HG03103 (cell line): Measurements from ENCODE around the gene SCUBE1.

ENCODE experiments used
- ATAC-seq: cut with Tn5 transposase; IDR thresholded peaks from one replicate; pipeline ENCODE4 v1.9.1; 2021; ENCODE audit warnings: low read depth; ENCODE audit not compliant: unreplicated experiment

The SCUBE1 gene

GRCh38 chr22:43207386-43207785, 135.8 kb downstream of the SCUBE1 start:
- no peak for ATAC-seq

- ATAC-seq: no peak
Measured at GRCh38 chr22:43206509-43207161, 136.5 kb downstream of the SCUBE1 start.

GRCh38 chr22:43205748-43206508, 137.2 kb downstream of the SCUBE1 start:
- ATAC-seq: no peak

GRCh38 chr22:43205261-43205691, 137.9 kb downstream of the SCUBE1 start:
- no peak for ATAC-seq

DNA sequence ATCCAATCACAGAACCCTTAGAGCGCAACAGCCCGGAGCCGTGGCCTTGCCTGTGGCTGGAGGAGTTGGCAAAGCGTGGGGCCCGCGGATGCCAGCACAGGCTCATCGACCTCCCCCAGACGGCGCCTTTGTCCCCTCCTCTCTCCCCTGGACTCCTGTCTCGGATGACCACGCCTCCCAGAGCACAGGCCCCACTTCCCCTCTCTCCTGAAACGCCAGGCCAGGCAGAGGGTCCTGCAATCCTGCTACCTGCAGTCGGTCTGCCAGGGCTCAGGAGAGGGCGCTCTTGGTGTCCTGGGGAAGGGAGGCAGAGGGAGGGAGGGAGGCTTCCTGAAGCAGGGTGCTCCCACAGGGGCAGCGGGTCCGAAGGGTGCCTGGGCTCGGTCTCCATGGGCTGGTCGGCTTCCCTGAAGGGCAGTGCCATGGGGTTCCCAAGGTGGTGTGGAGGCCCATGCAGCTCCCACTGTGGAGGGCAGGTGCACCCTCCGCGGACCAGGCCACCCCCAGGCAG, 139.6 kb downstream of the SCUBE1 start:
- no peak for ATAC-seq

DNA sequence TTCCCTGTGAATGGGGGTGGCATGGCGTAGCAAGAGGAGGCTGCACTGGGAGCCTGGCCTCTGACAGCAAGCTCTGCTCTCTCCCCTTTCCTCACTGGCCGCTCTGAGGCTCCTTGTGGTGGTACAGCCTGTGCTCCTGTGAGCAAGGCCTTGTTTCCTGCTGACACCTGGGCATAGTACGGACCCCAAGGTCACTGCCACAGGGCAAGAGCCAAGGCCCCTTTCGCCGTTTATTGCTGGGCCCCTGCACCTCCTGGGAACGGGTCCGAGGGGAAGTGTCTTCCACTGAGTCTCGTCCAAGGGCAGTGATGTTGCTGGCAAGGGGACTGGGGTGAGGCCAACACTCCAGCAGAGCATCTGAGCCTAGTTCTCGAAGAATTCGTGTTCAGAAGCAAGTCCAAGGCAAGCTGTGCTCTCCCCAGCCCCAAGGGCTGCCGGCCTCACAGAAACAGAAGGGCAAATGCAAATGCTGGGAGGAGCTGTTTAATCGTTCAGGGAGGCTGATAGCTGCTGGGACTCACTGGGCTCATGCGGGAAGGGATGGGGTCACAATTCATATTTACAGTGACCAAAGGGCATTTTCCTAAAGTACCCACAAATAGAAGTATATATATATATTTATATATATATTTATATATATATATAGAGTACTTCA, 140.3 kb downstream of the SCUBE1 start:
- ATAC-seq: no peak

DNA sequence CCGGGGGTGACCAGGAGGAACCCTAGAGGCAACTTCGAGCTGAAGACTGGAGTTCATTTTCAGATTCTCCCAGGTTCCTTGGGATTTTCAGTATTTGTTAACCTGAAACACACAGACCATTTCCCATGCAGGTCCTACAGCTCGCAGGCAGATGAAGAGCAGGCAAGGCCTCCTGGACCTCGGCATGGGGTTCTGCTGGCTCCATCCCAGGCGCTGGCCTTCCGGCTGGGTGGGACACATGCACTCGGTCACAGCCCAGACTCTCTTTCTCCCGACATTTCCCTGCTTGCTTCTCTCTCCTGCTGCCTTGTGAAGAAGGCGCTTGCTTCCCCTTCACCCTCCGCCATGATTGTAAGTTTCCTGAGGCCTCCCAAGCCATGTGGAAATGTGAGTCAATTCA, 140.8 kb downstream of the SCUBE1 start:
- ATAC-seq: no peak

DNA sequence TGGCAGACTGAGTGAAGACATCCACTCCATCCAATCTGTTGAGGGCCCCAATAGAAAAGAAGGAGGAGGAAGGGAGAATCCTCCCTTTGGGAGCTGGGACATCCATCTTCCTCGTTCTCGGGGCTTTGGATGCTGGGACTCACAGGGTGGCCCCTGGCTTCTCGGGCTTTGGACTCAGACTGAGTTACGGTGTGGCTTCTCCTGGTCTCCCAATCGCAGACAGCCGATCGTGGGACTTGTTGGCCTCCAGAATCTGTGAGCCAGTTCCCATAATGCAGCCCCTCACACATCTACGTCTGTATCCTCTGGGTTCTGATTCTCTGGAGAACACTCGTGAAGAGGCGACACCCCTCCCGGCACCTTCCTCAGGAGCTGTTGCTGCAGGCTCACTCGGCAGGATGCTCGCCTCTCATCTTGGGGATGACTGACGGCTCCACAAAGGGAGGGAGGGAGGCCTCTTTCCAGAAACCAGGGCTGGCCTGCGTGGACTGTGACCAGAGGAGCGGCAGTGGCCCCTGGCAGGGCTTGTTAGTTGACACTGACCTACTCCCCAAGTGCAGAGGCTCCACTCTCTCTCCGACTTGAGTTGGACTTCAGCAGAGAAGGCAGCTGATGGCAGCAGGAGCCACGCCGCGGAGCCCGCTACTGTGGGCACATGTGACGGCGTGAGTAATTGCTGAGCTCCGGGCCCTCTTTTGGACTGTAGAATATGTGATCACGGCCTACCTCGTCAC, 141.5 kb downstream of the SCUBE1 start:
- no peak for ATAC-seq

DNA sequence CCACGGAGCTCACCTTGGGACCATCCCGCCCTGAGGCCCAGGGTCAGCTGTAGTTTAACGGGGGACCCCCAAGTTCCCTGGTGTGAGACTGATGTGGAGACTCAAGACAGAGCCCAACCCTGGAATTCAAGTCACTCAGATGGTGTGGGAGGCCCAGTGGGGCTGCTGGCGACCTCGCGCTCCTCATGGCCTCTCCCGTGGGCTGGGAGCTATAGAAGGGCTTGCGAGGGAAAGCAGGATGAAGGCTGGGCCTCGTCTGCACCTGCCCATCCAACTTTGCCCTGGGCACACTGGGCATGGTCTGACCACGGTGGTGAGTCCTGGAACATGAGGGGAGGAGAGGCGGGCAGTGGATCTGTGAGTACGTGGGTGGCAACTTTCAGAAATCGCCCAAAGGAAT, 142.6 kb downstream of the SCUBE1 start:
- no peak for ATAC-seq

GRCh38 chr22:43200031-43200430, 143.1 kb downstream of the SCUBE1 start:
- no peak for ATAC-seq

- ATAC-seq: no peak
Measured at GRCh38 chr22:43199541-43199940, 143.6 kb downstream of the SCUBE1 start.

DNA sequence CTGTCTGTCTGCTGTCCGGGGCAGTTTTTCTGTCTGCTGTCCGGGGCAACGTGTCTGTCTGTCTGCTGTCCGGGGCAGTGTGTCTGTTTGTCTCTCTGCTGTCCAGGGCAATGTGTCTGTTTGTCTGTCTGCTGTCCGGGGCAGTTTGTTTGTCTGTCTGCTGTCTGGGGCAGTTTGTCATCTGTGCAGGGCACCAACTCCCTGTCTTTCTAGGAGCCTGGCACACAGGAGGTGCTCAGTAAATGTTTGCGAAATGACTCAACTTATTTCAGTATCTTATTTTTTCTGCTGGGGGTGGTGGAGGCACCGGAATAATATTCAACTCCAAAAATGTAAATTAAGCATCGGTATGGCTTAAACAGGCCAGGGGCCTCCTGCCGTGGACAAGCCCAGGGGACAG, 144.2 kb downstream of the SCUBE1 start:
- ATAC-seq: no peak

- ATAC-seq: no peak
Measured at GRCh38 chr22:43198126-43198525, 145.0 kb downstream of the SCUBE1 start.

- no peak for ATAC-seq
Measured at GRCh38 chr22:43197271-43197941, 145.8 kb downstream of the SCUBE1 start.

- no peak for ATAC-seq
Measured at GRCh38 chr22:43191831-43192230, 151.3 kb downstream of the SCUBE1 start.

GRCh38 chr22:43188829-43189545, 154.2 kb downstream of the SCUBE1 start:
- ATAC-seq: no peak

DNA sequence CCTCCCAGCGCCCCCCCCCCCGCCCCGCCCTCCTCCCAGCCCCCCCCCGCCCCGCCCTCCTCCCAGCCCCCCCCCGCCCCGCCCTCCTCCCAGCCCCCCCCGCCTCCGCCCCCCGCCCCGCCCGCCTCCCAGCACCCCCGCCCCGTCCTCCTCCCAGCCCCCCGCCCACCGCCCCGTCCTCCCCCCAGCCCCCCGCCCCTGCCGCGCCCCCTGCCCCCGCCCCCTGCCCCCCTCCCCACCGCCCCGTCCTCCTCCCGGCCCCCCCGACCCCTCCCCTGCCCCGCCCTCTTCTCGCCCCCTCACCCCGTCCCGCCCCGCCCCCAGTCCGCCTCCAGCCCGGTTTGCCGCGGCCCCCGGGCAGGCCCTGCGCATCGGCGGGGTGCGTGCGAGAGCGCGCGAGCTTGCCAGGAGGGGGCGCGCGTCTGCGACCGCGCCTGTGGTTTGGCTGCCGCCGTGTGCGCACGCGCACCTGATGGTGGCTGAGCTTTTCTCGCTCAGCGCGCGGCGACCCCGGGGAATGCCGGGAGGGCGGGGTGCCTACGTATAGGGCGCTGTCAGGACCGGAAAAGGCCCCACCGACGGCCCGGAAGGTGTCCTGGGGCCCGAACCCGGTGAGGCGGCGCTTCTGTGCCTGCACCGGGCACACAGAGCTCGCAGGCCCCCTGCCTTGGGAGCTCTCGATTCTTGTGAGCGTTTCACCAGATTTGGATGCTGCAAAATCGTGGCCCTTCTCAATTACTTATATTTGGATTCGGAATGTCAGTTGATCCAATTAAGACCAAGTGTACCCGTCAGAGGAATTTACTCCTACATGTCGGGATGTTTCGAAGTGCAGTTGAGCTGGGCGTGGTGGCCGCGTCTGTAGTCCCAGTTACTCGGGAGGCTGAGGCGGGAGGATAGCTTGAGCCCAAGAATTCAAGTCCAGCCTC, 155.7 kb downstream of the SCUBE1 start:
- ATAC-seq: peak; percentile 67
